GM12872 (cell line): ENCODE results near the gene PPP3CB.

Experiments used
- TF ChIP-seq, protein P1 (sequence below): IDR thresholded peaks from 3 replicates; pipeline ENCODE4 v1.5.1; 2011; ENCODE audit warnings: low read depth, mild to moderate bottlenecking, low read length, moderate library complexity; ENCODE audit not compliant: insufficient read depth

The PPP3CB gene

DNA sequence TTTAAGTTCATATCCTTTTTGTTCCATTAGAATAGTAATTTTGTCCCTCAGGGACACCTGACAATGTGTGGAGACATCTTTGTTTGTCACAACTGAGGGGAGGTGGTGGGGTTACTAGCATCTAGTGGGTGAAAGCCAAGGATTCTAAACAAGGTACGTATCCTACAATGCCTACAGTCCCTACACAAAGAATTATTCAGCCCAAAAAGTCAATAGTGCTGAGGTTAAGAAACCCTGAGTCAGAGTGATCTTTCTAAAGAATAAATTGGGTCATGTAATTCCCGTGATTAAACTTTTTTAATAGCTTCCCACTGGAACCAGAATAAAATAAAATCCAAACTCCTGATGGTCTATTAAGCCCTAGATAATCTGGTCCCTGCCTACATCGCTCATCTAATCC, 79.3 kb downstream of the PPP3CB start:
- TF ChIP-seq, protein P1, sequence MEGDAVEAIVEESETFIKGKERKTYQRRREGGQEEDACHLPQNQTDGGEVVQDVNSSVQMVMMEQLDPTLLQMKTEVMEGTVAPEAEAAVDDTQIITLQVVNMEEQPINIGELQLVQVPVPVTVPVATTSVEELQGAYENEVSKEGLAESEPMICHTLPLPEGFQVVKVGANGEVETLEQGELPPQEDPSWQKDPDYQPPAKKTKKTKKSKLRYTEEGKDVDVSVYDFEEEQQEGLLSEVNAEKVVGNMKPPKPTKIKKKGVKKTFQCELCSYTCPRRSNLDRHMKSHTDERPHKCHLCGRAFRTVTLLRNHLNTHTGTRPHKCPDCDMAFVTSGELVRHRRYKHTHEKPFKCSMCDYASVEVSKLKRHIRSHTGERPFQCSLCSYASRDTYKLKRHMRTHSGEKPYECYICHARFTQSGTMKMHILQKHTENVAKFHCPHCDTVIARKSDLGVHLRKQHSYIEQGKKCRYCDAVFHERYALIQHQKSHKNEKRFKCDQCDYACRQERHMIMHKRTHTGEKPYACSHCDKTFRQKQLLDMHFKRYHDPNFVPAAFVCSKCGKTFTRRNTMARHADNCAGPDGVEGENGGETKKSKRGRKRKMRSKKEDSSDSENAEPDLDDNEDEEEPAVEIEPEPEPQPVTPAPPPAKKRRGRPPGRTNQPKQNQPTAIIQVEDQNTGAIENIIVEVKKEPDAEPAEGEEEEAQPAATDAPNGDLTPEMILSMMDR = no peak

DNA sequence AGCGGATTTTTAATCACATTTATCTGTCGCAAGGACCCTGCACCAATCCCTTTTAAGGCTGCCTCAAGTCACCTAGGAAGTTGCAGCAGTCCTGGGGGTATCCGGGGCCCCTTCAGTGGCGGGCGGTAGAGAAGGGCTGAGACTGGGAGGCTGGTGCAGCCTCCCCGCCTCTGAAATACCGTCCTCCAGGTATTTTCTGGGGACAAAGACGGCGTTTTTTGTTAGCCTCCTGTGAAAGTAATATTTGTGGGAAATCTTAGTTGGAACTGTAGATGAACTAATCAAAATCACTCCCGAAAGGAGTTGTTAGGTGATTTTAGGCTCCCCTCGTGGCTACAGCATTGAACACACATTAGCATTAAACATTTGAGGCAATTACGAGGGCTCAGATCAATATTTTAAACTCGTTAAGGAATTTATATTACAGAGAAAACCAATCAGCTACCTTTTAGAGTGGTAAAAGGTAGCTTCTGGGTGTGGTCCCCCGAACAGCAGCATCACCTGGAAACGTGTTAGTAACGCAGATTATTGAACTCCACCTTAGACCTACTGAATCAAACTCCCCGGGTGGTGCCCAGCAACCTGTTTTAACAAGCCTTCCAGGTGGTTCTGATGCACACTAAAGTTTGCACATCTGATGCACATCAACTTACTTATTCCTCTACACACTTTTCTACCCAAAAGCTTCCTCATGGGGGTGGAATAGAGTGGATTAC, 81.4 kb downstream of the PPP3CB start:
- TF ChIP-seq, protein P1 = no peak

DNA sequence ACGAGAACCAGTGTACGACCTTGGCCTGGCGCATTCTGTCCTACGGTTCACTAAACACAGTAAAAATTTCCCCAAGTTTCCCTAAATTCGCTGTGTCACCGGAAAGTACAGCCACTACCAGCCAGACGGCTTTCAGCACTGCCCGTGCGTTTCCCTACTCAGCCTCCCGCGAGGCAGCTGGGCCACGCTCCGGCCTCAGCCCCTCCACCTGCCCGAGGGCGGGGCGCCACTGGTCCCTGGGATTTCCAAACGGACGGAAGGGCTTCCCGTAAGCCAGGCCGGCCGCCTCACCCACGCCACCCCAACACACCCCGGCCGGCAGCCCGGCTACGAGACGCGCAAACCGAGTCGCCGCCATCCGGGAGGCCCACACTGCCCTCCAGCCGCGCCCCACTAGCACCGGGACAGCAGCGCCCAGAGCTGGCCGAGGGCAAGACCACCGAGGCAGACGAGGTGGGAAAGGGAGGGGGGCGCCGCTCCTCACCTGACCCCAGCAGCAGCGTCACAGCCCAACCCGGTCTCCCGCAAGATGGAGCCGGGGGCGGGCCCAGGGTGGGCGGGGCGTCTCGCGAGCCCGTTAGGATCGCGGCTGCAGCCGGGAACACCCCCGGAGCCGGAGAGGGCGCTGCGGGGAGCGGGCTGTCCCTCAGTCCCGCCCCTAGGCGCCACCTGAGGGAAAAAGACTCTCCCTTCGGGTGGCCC, 82.1 kb downstream of the PPP3CB start, which contains the start of gene ANXA7:
TSS of gene ANXA7 (minus strand) at position 531 of the 702 bp plus-strand sequence. CDS start 13,202 bp downstream, outside the sequence.
- TF ChIP-seq, protein P1 = 0 out of 3 replicates have a peak, but pooled peaks have one; percentile 33

DNA sequence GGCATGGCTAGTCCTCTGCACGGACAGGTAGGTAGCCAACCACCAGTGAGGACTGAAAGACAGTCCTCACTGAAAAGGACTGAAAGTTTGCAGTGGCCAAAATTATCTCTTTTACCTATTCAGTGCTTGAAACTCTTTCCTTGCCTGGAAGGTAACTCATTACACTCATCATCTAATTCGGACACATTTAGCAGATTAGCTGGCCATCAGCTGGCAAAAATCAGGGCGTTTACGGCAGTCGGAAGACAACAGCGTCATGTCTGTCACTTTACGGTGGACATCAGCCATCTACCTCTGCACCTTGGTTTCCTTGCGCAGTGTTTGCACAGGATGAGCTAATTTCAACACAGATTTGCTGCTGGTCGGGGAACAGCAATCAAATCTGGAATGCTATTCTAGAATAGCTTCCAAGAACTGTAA, 82.7 kb downstream of the PPP3CB start:
- TF ChIP-seq, protein P1 = no peak

DNA sequence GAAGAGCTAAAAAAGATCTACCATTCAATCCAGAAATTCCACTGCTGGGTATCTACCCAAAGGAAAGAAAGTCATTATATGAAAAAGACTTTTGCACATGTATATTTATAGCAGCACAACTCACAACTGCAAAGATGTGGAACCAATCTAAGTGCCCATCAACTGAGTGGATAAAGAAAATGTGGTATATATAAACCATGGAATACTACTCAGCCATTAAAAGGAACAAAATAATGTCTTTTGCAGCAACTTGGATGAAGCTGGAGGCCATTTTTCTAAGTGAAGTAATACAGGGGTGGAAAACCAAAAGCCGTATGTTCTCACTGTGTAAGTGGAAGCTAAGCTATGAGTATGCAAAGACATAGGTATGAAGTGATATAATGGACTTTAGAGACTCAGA, 84.9 kb downstream of the PPP3CB start:
- TF ChIP-seq, protein P1 = no peak

DNA sequence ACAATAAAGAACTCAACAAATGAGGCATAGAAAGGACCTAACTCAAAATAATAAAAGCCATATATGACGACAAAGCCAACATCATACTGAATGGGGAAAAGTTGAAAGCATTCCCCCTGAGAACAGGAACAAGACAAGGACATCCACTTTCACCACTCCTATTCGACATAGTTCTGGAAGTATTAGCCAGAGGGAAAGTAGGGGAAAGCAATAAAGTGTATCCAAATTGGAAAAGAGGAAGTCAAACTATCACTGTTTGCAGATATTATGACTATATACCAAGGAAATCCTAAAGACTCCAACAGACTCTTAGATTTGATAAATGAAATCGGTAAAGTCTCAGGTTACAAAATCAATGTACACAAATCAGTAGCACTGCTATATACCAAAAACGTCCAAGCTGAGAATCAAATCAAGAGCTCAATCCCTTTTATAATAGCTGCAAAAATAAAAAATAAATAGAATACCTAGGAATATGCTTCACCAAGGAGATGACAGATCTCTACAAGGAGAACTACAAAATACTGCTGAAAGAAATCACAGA, 86.8 kb downstream of the PPP3CB start:
- TF ChIP-seq, protein P1 = no peak

DNA sequence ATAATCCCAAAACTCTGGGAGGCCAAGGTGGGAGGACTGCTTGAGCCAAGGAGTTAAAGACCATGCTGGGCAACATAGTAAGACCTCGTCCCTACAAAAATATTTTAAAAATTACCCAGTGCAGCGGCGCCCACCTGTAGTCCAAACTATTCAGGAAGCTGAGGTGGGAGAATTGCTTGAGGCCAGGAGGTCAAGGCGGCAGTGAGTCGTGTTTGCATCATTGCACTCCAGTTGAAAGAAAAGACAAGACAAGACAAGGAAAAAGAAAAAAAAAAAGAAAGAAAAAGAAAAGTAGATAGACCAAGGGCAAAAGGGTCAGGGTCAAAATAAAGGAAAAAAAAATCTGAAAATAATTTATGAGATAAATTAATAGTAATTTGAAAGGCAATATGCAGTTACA, 87.8 kb downstream of the PPP3CB start:
- TF ChIP-seq, protein P1 = no peak
